NCI-H2107 treated with DMSO at 0.1 percent for 48 hours (cell line): ENCODE measurements around the gene TEKT3.

Experiments used
- DNase-seq: peaks from one replicate; lab custom pipeline; 2025; ENCODE audit not compliant: unreplicated experiment; lab: John Stamatoyannopoulos, UW

Gene TEKT3

GRCh38 chr17:15267996-15268395, 73.4 kb downstream of the TEKT3 start:
- DNase-seq = no peak

DNA sequence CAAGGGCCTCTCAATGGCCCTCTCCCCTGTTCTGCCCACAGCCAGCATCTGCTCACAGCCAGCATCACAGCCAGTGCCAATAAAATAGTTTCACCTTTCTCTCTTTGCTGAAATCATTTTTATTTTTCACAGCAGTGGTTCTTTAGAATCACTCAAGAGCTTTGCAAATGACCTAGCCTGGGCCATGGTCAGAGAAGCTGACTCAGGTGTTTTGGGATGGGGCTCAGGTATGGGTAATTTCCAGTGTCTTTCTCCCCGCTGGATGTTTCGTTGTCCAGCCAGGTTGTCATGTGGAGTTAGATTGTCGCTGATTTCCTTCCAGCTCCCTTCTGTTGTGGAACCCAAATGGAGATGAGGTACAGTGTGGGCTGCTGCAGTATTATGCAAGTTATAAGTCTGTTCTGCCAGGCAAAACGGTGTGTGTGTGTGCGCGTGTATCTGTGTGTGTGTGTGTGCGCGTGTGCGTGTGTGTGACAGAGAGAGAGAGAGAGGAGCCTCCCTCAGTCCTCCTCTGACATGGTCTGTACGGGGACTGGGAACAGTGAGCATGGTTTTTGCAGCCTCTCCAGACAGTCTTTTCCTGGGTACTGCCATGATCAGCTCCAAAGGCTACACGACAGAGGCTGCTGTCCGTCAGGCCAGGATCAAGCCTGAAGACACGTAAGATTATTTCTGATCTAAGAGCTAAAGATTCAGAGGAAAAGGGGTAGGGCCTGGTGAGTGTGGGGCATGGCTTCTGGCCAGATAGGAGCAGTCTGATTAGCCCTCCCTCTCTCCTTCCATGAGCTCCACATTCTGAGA, 74.9 kb downstream of the TEKT3 start:
- DNase-seq = no peak

DNA sequence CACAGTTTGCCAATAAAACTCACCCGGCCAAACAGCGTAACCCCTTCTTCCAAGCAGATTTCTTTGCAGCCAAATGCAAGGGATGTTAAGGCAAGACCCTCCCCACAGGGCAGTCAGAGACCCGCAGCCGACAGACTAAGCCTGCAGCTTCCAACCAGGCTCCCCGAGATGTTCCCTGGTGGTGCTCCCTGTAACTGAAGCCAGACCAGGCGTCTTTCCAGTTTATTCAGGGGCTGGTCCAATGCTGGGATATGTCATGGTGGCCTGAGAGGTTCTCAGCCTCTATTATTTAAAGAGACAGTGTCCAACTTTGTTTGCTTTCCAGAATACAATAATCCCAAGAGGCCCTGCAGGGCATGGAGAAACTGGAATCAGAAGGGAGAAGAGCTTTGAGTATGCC, 76.3 kb downstream of the TEKT3 start, which contains the start of gene PMP22:
TSS of gene PMP22 (minus strand) at position 196 of the 400 bp plus-strand sequence. CDS start 4,599 bp downstream, outside the sequence.
- DNase-seq = no peak

DNA sequence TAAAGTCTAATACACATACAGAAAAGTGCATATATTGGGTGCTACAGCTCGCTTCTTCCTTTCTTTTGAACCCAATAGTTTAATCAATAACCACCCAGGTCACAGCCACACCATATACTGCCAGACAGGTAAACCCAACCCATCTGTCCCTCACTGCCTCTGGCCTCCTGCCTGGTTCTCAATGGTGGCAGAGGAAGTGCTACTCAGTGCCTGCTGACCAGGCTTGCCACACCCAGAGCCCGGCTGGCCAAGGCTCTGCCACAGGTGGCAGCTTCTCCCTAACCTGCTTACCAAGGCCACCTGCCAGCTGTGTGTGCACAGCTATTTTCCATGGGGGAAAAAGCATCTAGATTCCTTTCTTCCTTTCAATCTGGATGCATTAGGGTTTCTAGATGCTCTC, 76.9 kb downstream of the TEKT3 start:
- no peak for DNase-seq

DNA sequence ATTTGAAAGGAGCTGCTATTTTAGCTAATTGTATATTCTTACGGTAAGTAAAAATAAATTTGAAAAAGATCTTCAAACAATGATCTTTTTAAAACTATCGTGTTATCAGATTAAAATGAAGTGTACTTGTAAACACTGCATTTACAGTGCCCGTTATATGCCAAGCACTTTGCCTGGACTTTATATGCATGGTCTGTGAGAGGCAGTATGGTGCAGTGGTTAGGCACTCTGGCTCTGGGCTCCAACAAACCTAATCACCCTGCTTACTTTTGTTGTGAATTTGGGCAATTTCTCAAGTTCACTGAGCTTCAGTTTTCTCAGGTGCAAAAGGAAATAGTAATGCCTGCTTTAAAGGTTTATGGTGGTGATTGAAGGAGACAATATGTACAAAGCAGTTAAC, 77.7 kb downstream of the TEKT3 start:
- no peak for DNase-seq

- DNase-seq = no peak
These were observed 78.2 kb downstream of the TEKT3 start for GRCh38 chr17:15263206-15263579.

GRCh38 chr17:15262291-15263205, 78.8 kb downstream of the TEKT3 start:
- no peak for DNase-seq

GRCh38 chr17:15261802-15262290, 79.6 kb downstream of the TEKT3 start:
- no peak for DNase-seq

DNA sequence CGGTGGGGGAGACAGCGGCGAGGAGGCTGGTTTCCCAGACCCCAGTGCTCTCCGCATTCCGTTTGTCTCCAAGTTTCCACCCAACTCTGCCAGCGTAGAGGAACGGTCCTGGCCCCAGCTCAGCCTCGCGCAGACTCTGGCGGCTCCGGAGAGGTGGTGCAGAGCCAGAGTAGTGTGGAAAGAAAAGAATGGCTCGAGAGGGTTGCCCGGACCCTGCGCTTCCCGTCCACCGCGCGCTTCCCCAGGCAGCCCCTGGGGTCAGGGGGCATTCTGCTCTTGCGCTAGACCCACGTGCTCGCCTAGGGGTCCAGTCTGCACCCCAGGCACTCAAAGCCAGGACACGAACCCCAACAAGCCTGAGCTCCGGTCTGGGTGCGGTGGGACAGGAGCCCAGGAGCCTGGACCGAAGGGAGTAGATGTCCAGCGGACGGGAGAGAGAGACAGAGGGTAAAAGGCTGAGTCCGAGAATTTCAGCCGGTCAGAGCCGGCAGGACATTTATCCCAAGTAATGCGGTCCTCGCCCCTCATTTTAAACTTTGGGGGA, 80.1 kb downstream of the TEKT3 start:
- no peak for DNase-seq

- no peak for DNase-seq
These were observed 80.8 kb downstream of the TEKT3 start for GRCh38 chr17:15260376-15261257.

DNA sequence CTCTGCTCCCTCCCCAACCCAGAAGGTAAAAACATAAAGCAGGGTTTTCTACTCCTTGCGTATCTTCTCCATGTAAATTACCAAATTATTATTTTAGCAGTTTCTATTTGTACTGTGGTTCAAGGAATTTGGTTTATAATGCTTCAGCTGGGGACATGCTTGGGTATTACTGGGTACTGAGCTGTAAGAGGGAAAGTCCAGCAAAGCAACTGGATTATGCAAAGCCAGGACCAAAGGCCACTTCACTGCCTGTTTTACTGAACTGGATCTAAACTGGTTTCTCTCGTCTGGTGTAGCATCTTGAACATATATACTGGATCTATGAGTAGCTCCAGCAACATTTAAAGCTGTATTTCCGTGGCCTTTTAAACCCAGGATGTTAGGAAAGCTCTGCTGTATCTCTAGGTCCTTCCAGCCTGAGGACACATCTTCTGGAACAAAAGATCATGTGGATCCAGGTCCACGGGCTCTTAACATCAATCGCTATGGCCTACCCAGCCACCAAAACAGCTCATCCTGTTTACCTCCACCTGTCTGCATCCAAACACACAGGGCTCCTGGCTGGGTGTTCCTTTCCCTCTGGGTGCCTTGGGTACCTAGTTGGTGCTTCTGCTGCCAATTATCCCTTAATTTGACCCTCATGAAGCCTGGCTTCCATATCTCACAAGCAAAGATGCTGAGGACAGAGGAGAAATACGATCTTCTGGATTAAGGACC, 83.4 kb downstream of the TEKT3 start:
- no peak for DNase-seq

GRCh38 chr17:15257258-15257788, 84.1 kb downstream of the TEKT3 start:
- DNase-seq = peak; percentile 4

DNA sequence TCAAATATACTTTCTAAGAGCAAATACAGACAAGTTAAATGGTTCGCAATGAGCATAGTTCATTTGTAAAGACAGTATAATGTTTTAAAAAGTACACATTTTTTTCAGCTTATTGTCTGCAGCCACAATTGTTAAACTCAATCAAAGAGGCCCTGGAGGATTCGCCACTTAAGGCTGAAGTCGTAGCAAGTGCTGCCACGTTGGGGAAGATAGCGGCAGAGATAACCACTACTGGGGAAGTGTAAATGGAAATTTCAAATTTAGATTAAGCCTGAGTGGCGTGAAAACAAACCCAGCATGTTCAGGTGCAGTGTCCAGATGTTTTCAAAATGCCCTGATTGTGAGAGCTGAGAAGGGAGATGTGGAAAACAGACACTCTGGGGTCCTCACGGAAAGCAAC, 84.7 kb downstream of the TEKT3 start:
- DNase-seq = no peak

DNA sequence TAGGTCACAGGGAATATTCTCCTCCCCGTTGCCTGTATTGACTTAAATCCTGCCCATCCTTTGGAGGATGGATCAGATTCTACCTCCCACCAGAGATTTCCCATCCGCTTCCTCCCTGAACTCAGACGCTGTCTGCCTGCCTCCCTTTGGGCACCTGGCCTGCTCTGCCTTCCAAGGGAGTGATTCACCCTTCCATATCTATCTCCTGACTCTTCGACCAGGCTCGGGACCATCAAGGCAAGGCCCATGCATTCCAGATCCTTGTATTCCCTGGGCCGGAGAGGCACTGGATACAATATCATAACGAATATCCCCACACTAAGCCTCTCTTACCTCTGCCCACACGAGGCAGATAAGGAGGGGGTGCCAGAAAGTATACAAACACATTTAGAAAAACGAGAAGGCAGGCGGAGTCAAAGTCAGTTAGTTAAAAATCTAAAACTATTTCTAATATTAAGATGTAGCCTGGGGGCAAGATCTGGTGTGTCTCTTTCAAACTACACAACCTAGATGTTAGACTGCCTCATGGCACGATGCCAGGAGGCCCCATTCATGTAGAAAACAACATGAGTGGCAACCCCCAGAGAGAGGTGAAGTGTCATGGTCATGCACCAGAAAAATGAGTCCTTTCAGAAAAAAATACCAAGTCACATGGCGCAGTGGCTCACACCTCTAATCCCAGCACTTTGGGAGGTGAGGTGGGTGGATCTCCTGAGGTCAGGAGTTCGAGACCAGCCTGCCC, 85.5 kb downstream of the TEKT3 start:
- DNase-seq = no peak
